T-helper 1 cell treated with Interleukin-12 subunit alpha and Interleukin-12 subunit beta and Interleukin-4 antibody, amounts not matched to agents 30 ng/mL and 1 ng/mL, for 36 hours (primary cell): ENCODE results near the gene SLC16A3. TPM values are rescaled to one million over a fixed set of nuclear protein-coding genes. Genes with fewer than 3 reads are reported as not detected.
"Not testable (repeated sequence)": the region's sequence is repeated elsewhere in the genome, so short reads cannot be mapped to it uniquely, and the experiment has no call there.

Source experiments
- intact Hi-C: fragments of 100-400 bp; cut with micrococcal nuclease; formaldehyde crosslinking; loops from one replicate; pipeline ENCODE4 v1.15.1; 2024
- total RNA-seq: library from RNA; stranded (reverse); gene quantifications from 2 replicates; pipeline ENCODE4 v1.2.3, GENCODE V29; 2022

The SLC16A3 gene
- total RNA-seq, 1 donor from 2014 or later, result 142 TPM

DNA sequence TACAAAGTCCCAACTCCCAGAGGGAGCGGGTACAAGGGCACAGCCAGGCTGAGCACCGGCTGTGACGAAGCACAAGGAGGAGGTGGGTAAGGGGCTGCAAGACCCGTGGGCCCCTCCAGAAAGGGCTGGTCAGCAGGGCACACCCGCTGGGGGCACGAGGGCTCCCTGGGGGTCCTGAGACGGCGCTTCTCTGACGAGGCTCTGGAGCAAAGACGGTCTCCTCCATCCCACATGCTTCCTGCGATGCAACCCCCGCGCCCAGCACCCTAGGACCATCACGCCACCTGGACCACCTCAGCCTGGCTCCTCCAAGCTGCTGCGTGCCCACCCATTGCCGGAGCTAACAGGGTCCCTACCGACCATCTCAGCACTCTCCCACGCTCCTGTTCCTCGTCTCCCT, 24.9 kb upstream of the SLC16A3 start:
- intact Hi-C loops, result loop anchor here (10.0 kb wide), 1 partner anchor 211 kb away; the partner anchor contains the start of genes HEXD and OGFOD3

- intact Hi-C loops, result loop anchor here (5.0 to 10.0 kb wide), 2 partner anchors 168 to 210 kb away; partner anchors contain the start of genes DCXR, HEXD and OGFOD3
Measured at GRCh38 chr17:82204831-82205719, 23.8 kb upstream of the SLC16A3 start.

DNA sequence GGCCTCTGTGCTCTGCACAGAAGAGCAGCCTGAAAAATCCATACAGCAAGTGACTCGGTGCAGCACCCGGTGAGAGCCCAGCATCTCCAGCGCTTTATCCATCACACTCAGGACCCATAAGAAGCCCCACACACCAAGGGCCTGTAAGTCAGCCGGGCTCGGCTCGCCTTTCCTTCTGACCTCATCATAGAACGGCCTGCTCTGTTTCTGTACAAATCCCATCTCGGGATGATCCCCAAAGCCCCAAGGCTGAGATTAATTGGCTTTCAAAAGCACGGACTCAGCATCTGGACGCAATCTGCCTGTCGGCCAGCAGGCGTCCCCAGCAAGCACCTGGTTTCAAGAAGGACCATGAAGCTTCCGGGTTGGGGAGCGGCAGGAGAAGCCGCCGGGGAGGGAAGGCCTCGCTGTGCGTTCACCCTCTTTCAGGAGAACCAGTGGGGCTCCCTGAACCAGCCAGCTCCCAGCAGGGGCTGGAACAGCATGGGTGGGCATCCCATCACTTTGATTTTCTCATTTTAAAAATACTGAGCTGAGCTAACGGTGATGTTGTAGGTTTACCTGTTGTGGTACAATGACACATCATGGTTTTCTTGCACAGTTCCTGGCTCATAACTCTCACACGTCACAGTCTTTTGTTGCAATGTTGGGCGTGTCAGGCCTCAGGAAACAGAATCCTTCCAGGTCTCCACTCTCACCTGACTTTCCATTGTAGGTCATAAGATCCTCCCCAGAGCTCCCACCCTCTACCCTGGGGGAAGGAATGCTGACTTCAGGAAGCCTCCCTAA, 22.9 kb upstream of the SLC16A3 start:
- intact Hi-C loops, result loop anchor here (1.0 to 10.0 kb wide), 5 partner anchors 22 to 209 kb away; partner anchors contain the start of genes CENPX, CSNK1D, DCXR and HEXD

GRCh38 chr17:82210655-82211054, 18.2 kb upstream of the SLC16A3 start:
- intact Hi-C loops, result not testable (repeated sequence)

DNA sequence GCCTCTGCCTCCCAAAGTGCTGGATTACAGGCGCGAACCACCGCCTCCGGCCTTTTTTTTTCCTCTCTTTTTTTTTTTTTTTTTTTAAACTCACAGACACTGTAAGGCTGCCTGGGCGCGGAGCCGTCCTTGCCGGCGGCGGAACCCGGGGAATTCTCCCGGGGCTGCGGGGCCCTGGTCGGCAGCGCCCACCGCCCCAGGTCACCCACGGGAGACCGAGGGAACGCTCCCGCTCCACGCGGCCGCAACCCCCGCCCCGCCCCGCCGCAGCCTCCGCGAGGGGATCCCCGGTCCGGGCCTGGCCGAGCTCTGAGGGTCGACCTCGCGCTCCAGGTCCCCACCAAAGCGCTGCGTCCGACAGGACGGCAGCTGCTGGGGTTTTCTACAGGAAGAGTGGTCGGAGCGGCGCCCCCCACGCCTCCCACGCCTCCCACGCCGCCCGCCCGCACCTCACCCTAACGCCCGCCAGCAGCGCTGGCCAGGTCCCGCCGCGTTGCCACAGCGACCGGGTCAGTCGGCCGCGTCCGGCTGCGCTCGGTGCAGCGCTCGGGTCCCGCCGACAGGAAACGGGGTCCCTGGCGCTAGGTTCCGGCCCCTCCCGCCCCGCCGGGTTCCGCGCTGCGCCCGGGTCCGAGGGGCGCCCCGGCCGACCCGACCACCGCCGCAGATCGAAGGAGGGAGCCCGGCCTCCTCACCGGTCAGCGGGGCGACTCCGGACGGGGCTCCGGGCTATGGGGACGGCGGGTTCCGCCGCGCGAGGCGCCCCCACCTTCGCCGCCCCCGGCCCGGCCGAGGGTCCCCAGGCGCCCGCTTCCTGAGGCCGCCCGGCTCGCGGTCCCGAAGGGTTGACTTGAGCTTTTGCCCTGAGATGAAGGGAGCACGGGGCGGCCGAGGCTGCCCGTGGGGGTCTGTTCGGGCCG, 16.3 kb upstream of the SLC16A3 start, which contains the start of gene CCDC57:
TSS of gene CCDC57 (minus strand) at position 512 of the 920 bp plus-strand sequence. CDS start 10,898 bp downstream, outside the sequence.
- intact Hi-C loops, result no loop called here

- intact Hi-C loops, result no loop called here
Measured at GRCh38 chr17:82213251-82214011, 15.4 kb upstream of the SLC16A3 start.

GRCh38 chr17:82214012-82214628, 14.7 kb upstream of the SLC16A3 start:
- intact Hi-C loops, result no loop called here

DNA sequence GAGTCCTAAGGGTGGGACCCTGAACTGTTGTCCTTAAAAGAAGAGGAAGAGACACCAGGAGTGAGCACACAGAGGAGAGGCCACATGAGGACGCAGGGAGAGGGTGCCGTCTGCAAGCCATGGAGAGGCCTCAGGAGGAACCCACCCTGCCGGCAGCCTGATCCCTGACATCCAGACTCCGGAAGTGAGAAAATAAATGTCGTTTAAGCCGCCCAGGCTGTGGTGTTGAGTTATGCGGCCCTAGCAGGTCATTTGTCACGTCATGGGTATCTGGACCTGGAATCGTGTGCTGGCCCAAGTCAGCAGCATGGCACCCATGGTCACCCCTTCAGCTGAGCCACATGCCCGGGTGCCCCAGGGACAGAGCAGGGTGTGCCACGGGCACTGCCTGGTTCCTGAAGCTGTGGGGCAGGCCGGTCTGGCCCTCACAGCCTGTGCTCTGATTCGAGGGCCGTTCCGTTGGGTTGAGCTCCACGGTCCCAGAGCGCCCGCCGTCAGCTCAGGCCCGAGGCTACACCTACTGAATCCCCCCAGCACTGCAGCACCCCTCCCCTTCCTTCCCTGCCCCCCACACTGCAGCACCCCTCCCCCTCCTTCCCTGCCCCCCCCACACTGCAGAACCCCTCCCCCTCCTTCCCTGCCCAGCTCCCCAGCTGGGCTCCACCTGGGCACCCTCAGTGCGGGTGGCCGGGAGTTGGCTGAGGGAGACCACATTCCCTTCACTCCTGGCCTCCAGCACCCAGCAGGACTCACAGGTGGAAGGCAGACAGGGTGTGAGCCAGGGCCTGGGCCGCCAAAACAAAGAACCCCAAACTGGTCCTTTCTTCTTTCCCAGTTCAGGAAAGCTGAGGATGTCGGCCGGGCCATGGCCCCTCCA, 13.5 kb upstream of the SLC16A3 start:
- intact Hi-C loops, result no loop called here

DNA sequence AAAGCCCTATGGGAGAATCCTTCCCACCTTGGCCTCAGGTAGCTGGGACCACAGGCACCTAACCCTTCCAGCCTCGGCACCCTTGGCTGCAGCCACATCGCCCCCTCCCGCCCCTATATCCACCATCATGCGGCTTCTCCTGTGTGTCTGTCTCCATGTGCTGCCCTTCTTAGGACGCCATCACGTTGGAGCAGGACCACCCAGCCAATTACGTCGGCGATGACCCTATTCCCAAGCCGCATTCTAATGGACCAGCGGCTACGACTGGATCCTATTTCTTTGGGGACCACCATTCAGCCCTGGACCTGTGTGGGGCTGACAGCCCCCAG, 12.9 kb upstream of the SLC16A3 start:
- intact Hi-C loops, result loop anchor here (1.0 kb wide), 1 partner anchor 12 kb away; no protein-coding TSS in a partner anchor

DNA sequence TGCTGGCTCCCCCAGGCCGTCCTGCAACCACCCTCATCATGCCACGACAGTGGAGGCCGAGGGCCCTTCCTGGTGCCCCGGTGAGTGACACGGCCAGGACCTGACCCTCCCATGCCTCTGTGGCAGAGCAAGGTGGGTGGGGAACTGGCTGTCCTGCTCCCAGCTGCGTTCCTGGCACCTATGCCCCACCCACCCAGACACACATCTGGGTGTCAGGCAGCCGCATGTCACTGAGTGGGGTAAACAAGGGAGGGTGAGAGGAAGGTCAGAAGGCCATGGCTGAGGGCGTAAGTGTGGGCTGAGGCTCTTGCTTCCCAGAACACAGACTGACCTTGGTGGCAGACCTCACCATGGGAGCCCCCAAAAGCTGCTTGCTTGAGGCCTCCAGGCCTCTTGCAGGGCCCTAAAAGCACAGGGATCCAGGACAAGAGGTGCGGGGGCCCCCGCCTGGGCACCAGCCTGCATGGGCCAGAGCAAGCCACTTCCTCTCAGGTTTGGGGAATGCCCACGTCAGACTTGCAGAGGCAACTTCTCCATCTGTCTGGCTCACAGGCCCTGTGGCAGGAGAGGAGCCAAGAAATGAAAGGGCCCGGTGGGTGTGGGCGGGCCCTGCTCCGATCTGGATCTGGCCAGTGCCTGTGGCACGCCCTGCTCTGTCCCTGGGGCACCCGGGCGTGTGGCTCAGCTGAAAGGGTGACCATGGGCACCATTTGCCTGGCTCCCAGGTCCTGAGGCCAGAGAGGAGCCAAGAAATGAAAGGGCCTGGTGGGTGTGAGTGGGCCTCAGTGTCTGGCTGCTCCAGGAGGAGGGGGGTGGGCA, 12.3 kb upstream of the SLC16A3 start:
- intact Hi-C loops, result loop anchor here (1.0 kb wide), 1 partner anchor 12 kb away; no protein-coding TSS in a partner anchor

- intact Hi-C loops, result no loop called here
Measured at GRCh38 chr17:82217120-82217529, 11.7 kb upstream of the SLC16A3 start.

DNA sequence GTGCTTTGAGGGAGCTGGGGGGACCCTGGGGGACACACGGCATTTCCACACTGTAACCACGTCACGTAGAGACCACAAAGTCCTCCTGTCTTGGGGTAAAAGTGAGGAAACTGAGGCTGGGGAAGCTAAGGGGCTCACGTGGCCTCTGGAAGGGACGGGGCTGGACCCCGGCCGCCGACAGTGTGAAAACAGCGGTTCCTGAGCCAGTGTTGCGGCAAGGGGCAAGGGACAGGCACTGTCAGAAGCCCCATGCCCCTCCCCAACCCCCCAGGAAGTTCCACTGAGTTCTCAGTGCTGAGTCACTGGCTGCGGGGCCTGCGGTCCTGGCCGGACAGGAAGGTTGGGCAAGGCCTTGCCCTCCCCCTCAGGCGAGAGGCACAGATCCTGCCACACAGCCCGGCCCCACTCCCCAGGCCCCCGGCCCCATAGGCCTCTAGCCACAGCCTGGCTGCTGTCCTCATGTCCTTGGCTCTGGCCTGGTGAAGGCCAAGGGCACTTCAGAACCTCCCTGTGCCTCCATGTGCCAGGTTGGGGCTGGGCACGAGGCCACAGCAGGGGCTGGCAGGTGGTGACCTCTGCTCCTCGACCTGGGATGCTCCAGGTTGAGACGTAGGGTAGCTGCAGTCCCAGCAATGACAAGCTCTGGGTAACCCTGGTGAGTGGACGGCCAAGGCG, 11.2 kb upstream of the SLC16A3 start:
- intact Hi-C loops, result no loop called here

DNA sequence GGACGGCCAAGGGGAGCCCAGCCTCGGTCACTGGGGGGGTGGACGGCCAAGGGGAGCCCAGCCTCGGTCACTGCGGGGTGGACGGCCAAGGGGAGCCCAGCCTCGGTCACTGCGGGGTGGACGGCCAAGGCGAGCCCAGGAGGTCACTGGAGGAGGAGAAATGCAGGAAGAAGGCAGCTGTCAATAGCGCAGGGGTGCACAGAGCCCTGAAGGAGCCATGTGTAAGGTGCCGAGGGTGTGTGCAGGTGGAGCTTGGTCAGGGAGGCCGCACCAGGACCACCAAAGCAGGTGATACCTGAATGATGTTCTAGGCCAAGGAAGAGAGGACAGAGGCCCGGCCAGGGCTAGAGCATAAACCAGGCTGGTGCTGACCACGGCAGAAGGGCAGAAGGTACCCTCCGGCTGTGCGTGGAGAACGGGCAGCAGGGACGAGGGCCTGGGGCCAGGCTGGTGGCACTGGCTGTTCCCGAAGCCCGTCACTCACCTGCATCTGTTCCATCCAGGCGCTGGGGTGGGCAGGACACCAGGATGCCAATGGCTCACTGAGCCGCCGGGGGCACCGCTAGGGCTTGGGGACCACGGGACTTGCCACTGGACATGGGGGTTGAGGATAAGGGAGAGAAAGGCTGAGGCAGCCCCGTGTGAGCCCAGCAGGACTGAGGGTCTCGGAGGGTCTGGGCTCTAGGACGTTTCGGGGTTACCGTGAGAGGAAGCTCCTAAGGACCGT, 10.3 kb upstream of the SLC16A3 start:
- intact Hi-C loops, result no loop called here

DNA sequence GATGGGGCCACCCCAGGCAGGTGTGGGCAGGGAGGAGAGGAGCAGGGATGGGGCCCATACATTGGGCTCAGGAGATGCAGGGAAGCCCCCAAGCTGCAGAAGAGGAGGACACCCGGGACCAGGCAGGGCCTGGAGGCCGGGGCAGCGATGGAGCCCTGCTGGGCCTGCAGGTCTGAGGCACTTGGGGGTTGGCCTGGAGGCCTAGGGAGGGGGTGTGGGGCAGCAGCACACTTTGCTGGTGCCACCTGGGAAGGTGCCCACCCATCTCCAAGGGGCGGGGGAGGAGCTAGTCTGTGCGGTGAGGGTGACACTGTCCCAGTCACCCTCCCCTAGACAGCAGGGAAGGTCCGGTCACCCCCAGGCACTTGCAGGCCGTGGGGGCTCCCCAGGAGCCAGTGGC, 9.8 kb upstream of the SLC16A3 start:
- intact Hi-C loops, result no loop called here

DNA sequence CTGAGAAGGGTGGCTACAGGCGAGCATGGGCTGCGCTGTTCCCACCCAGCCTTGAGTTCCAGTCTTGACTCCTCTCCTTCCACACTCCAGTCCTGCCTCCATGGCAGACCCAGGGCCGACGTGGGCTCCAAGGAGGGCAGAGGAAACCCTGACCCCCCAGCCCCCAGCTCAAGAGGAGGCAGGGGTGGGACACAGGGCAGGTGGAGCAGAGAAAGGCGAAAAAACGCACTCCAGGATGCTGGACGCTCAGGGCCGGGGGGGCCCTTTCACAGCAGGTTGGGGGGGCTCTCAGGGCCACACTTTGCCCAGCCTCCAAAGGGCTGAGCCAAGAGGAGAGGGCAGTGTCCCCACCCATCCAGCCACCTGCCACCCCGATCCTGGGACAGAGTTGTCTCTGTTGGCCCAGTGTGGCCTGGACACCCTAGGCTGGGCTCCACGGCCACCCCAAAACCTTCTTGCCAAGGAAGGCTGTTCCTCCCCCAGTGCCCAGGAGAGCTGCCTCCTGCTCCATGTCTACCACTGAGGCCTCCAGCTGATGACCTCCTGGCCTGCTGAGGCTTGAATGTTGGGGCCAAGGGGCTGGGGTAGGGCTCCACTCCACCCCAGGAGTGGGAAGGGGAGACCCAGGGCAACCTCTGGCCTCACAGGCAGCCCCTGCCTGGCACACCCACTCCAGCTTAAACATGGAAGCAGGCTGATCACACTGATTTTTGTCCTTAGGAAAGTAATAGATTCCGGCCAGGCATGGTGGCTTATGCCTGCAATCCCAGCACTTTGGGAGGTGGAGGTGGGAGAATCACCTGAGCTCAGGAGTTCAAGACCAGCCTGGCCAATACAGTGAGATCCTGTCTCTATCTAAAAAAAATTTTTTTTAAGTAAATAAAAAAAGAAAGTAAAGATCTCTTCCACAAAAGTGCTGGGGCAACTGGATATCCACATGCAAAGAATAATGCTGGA, 8.8 kb upstream of the SLC16A3 start:
- intact Hi-C loops, result no loop called here
